Peyer's patch (tissue), 4 donors: Measurements from ENCODE around the gene SNX32.

Source experiments
- POLR2A ChIP-seq, 2 donors: fragments of 450-650 bp; IDR thresholded peaks; one replicate each; pipeline ENCODE4 v1.5.1; 2017; ENCODE audit warnings: antibody characterized with exemption in 2 of 2, mild to moderate bottlenecking in 2 of 2, moderate library complexity in 2 of 2
- TF ChIP-seq, protein P1 (sequence below), 6 experiments: fragments of 450-650 bp in 4 of 6; fragments of 200-600 bp in 2 of 6; sonication (generic) in 1 of 6; IDR thresholded peaks; one replicate each; pipeline ENCODE4 v1.5.1; 2017 to 2019; ENCODE audit warnings: antibody characterized with exemption in 6 of 6, mild to moderate bottlenecking in 3 of 6, moderate library complexity in 1 of 6

GRCh38 chr11:65833297-65834030 is at the start of gene SNX32:
- TF ChIP-seq, protein P1, sequence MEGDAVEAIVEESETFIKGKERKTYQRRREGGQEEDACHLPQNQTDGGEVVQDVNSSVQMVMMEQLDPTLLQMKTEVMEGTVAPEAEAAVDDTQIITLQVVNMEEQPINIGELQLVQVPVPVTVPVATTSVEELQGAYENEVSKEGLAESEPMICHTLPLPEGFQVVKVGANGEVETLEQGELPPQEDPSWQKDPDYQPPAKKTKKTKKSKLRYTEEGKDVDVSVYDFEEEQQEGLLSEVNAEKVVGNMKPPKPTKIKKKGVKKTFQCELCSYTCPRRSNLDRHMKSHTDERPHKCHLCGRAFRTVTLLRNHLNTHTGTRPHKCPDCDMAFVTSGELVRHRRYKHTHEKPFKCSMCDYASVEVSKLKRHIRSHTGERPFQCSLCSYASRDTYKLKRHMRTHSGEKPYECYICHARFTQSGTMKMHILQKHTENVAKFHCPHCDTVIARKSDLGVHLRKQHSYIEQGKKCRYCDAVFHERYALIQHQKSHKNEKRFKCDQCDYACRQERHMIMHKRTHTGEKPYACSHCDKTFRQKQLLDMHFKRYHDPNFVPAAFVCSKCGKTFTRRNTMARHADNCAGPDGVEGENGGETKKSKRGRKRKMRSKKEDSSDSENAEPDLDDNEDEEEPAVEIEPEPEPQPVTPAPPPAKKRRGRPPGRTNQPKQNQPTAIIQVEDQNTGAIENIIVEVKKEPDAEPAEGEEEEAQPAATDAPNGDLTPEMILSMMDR (IDR thresholded peaks at IDR 0.05) = no peak
- no peak for TF ChIP-seq POLR2A (IDR thresholded peaks at IDR 0.05)
